ENCODE measurements around the gene MYNN. TPM values are rescaled to one million over a fixed set of nuclear protein-coding genes. Genes with fewer than 3 reads are reported as not detected.
A peak's percentile ranks its signal among the peaks of the same experiment; 100 is the strongest.

The MYNN gene
- total and polyA plus RNA-seq, 2 donors (not counting 1 experiment from before 2014, with no cell fraction given), result 14.7 to 24.0 TPM

DNA sequence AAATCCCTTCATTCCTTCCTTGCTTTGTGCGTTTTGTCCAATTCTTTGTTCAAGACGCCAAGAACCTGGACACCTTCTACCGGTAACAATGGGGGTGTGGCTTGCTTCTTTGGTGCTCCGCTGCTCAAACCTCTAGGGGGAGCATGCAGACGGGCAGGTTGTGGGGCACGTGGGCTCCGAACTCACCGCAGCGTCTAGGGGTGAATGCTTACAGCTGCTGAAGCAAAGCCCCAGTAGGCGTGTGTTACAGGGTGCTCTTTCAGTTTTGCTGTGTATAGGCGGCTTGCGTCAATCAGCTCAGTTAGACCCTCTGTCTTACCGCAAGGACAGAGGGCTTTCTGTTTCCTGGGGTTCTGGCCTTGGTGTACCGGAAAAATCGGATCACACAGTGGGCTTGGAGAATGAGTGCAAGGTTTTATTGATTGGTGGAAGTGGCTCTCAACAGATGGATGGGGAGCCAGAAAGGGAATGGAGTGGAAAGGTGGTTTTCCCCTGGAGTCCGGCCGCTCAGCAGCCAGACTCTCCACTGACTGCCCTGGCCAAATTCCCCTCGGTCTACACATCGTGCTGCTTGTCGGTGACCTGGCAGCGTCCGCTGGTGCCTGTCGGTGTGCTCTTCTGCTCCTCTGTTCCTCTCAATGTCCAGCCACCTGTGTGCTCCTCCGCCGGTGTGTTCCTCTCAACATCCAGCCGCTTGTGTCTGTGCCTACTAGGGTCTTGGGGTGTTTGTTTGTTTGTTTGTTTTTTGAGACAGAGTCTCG is 40.7 kb downstream of the MYNN start:
- ChIA-PET POLR2A (interaction anchor here (0.7 to 0.9 kb wide), 3 partner anchors 32 to 42 kb away, joined by 3 to 4 read pairs (median 3); no protein-coding TSS in a partner anchor), CTCF (interaction anchor here (0.6 to 2.3 kb wide), 14 partner anchors 9 to 543 kb away, joined by 3 to 13 read pairs (median 4); partner anchors contain the start of genes MYNN and SEC62)
- H3K27ac Mint-ChIP-seq, result peak overlapping the region; percentile 93
- WGBS (ENCODE audit: insufficient coverage), result 33% methylated on average over 22 of the region's 27 CpGs
- H3K9me3 ChIP-seq (ENCODE audit: control extremely low read depth in 1 of 3, control insufficient read depth in 2 of 3, insufficient read depth in 1 of 3, low read length in 2 of 3), result peaks cover 0 to 6% (median 6%) of the 10 kb centered on the region in 3 donors
- peak overlapping the region; percentile 82 for H3K4me2 ChIP-seq (replicated peaks; ENCODE audit: low read depth, low read length, poor library complexity, severe bottlenecking)
- H3K9ac ChIP-seq (ENCODE audit: low read length), result peak overlapping the region; percentile 66
- no peaks in the 10 kb centered on the region for H3K36me3 ChIP-seq (replicated peaks in 1 of 2; ENCODE audit: control extremely low read depth in 1 of 2, control insufficient read depth in 1 of 2, extremely low read depth in 1 of 2, insufficient read depth in 2 of 2, low read length in 1 of 2)
- peak overlapping the region; percentile 87 for H3K4me3 Mint-ChIP-seq
- peaks cover 41% of the 10 kb centered on the region for H3K4me1 Mint-ChIP-seq
- DNase-seq (peak; percentile 94), ATAC-seq (ENCODE audit: low read depth) (peak; percentile 84)
- H3K79me2 ChIP-seq (ENCODE audit: control insufficient read depth, insufficient read depth, low read length), result no peaks in the 10 kb centered on the region
- intact Hi-C loops (cut with micrococcal nuclease), result loop anchor here (1.0 to 5.0 kb wide), 9 partner anchors 22 to 366 kb away; partner anchors contain the start of genes GPR160, MYNN, SEC62 and TERC
- H4K20me1 ChIP-seq (ENCODE audit: control insufficient read depth, insufficient read depth, low read length, poor library complexity, severe bottlenecking), result no peaks in the 10 kb centered on the region
- peak overlapping the region; percentile 91 for H2AFZ ChIP-seq (ENCODE audit: insufficient read depth, low read depth, low read length, poor library complexity, severe bottlenecking)
- no peaks in the 10 kb centered on the region for H3K27me3 ChIP-seq (replicated peaks in 1 of 4; ENCODE audit: control extremely low read depth in 1 of 4, control insufficient read depth in 3 of 4, insufficient read depth in 4 of 4, low read length in 3 of 4)
- H3K9me3 Mint-ChIP-seq (ENCODE audit: insufficient read depth), result no peaks in the 10 kb centered on the region
- H3K27ac ChIP-seq (ENCODE audit: low read length in 2 of 2), result peak overlapping the region; percentile 82 to 84
- H3K4me3 ChIP-seq (ENCODE audit: control extremely low read depth in 1 of 5, extremely low read depth in 1 of 5, insufficient read depth in 1 of 5, low read depth in 2 of 5, low read length in 4 of 5), result peak overlapping the region; percentile 66 to 79 (median 69)
- TF ChIP-seq, protein P1, sequence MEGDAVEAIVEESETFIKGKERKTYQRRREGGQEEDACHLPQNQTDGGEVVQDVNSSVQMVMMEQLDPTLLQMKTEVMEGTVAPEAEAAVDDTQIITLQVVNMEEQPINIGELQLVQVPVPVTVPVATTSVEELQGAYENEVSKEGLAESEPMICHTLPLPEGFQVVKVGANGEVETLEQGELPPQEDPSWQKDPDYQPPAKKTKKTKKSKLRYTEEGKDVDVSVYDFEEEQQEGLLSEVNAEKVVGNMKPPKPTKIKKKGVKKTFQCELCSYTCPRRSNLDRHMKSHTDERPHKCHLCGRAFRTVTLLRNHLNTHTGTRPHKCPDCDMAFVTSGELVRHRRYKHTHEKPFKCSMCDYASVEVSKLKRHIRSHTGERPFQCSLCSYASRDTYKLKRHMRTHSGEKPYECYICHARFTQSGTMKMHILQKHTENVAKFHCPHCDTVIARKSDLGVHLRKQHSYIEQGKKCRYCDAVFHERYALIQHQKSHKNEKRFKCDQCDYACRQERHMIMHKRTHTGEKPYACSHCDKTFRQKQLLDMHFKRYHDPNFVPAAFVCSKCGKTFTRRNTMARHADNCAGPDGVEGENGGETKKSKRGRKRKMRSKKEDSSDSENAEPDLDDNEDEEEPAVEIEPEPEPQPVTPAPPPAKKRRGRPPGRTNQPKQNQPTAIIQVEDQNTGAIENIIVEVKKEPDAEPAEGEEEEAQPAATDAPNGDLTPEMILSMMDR (IDR thresholded peaks at IDR 0.05), result peak; percentile 80
- no peak for TF ChIP-seq EZH2 (IDR thresholded peaks at IDR 0.05; ENCODE audit: borderline replicate concordance, insufficient read depth, low read depth, low read length, poor library complexity, severe bottlenecking)
- no peaks in the 10 kb centered on the region for H3K27me3 Mint-ChIP-seq
- H3K4me1 ChIP-seq (ENCODE audit: control insufficient read depth in 2 of 2, insufficient read depth in 2 of 2, low read length in 2 of 2), result peaks cover 28% of the 10 kb centered on the region in 2 donors
